Lower leg skin (tissue), 3 donors: Measurements from ENCODE around the gene KCNA2.

Source experiments
- POLR2A ChIP-seq, 2 donors: fragments of 450-650 bp; IDR thresholded peaks; one replicate each; pipeline ENCODE4 v1.6.1; 2016 to 2017; ENCODE audit warnings: antibody characterized with exemption in 2 of 2, mild to moderate bottlenecking in 1 of 2, moderate library complexity in 1 of 2
- TF ChIP-seq, protein P1 (sequence below), 3 donors: fragments of 450-650 bp; IDR thresholded peaks; one replicate each; pipeline ENCODE4 v1.5.1; 2016; ENCODE audit warnings: antibody characterized with exemption in 3 of 3, mild to moderate bottlenecking in 3 of 3, moderate library complexity in 2 of 3

- TF ChIP-seq, protein P1, sequence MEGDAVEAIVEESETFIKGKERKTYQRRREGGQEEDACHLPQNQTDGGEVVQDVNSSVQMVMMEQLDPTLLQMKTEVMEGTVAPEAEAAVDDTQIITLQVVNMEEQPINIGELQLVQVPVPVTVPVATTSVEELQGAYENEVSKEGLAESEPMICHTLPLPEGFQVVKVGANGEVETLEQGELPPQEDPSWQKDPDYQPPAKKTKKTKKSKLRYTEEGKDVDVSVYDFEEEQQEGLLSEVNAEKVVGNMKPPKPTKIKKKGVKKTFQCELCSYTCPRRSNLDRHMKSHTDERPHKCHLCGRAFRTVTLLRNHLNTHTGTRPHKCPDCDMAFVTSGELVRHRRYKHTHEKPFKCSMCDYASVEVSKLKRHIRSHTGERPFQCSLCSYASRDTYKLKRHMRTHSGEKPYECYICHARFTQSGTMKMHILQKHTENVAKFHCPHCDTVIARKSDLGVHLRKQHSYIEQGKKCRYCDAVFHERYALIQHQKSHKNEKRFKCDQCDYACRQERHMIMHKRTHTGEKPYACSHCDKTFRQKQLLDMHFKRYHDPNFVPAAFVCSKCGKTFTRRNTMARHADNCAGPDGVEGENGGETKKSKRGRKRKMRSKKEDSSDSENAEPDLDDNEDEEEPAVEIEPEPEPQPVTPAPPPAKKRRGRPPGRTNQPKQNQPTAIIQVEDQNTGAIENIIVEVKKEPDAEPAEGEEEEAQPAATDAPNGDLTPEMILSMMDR (IDR thresholded peaks at IDR 0.05) = no peak
- no peak for TF ChIP-seq POLR2A (IDR thresholded peaks at IDR 0.05)
These were observed 42.3 kb upstream of the KCNA2 start for GRCh38 chr1:110648417-110648816.
